A673 (cell line): ENCODE results near the gene CDC42BPA. TPM values are rescaled to one million over a fixed set of nuclear protein-coding genes. Genes with fewer than 3 reads are reported as not detected.

Experiments
- BruUV-seq: library from RNA; stranded (reverse); fragments of 400-500 nt; replicated peaks from 2 replicates; lab custom pipeline; 2021; lab: Mats Ljungman, UMichigan
- CTCF ChIA-PET: fragments of 300-600 bp; sonication (Branson Sonifier 250); formaldehyde crosslinking; loops from one replicate; lab custom pipeline; 2022; ENCODE audit warnings: antibody characterized with exemption; lab: Charles Lee
- POLR2A ChIA-PET: fragments of 300-600 bp; sonication (Branson Sonifier 250); formaldehyde crosslinking; loops from one replicate; lab custom pipeline; 2022; ENCODE audit warnings: antibody characterized with exemption; ENCODE audit not compliant: low non-redundant PET; lab: Charles Lee
- DNase-seq: peaks from one replicate; pipeline ENCODE4 v3.0.0-alpha.2; 2015; ENCODE audit warnings: low spot score
- H3K27ac ChIP-seq: fragments of 200-600 bp; sonication (generic); 2 replicates; pipeline ENCODE4 v1.5.1; 2016; ENCODE audit warnings: mixed run types, low read depth, mild to moderate bottlenecking, mixed read lengths, antibody characterized with exemption, low read length; ENCODE audit not compliant: poor library complexity, severe bottlenecking
- H3K27me3 ChIP-seq: fragments of 200-600 bp; sonication (generic); replicated peaks from 2 replicates; pipeline ENCODE4 v1.6.1; 2017; ENCODE audit warnings: mixed run types, low read depth, mild to moderate bottlenecking, mixed read lengths, antibody characterized with exemption, low read length; ENCODE audit not compliant: insufficient read depth, poor library complexity
- H3K36me3 ChIP-seq: fragments of 200-600 bp; sonication (generic); 2 replicates; pipeline ENCODE4 v1.6.1; 2016; ENCODE audit warnings: mixed run types, mild to moderate bottlenecking, mixed read lengths, antibody characterized with exemption, low read length; ENCODE audit not compliant: insufficient read depth, poor library complexity, severe bottlenecking
- H3K4me1 ChIP-seq: fragments of 200-600 bp; sonication (generic); 2 replicates; pipeline ENCODE4 v1.6.1; 2017; ENCODE audit warnings: mixed run types, mild to moderate bottlenecking, mixed read lengths, antibody characterized with exemption, low read length; ENCODE audit not compliant: insufficient read depth, poor library complexity, severe bottlenecking
- H3K4me3 ChIP-seq: fragments of 200-600 bp; sonication (generic); 2 replicates; pipeline ENCODE4 v1.5.1; 2016; ENCODE audit warnings: low read depth, mixed run types, mild to moderate bottlenecking, mixed read lengths, low read length; ENCODE audit not compliant: poor library complexity, severe bottlenecking
- H3K9me3 ChIP-seq: fragments of 200-600 bp; sonication (generic); 2 replicates; pipeline ENCODE4 v1.6.1; 2016; ENCODE audit warnings: mixed run types, low read depth, mild to moderate bottlenecking, mixed read lengths, antibody characterized with exemption, low read length; ENCODE audit not compliant: poor library complexity, severe bottlenecking
- CTCF ChIP-seq: fragments of 300-800, 200-600 bp; sonication (generic); conservative IDR thresholded peaks from 2 replicates; pipeline ENCODE4 v1.5.1; 2017; ENCODE audit warnings: low read depth, mild to moderate bottlenecking, antibody characterized with exemption, low read length, moderate library complexity, mixed read lengths
- EZH2 ChIP-seq: fragments of 200-600 bp; sonication (generic); IDR thresholded peaks from 2 replicates; pipeline ENCODE4 v1.6.1; 2017; ENCODE audit warnings: borderline replicate concordance, low read depth, mild to moderate bottlenecking, mixed read lengths, antibody characterized with exemption, low read length; ENCODE audit not compliant: poor library complexity, severe bottlenecking
- intact Hi-C: fragments of 100-400 bp; cut with micrococcal nuclease; formaldehyde crosslinking; loops from one replicate; pipeline ENCODE4 v1.10.0; 2022; ENCODE audit not compliant: unreplicated experiment
- total RNA-seq: library from RNA; stranded (reverse); gene quantifications from 2 replicates; pipeline ENCODE4 v1.2.3, GENCODE V29; 2021

The CDC42BPA gene
- total RNA-seq, 1 experiment from 2014 or later = 21.7 TPM

- Histone ChIP-seq H3K27me3 (no peaks in the 10 kb centered on the region), H3K4me1 (no peaks in the 10 kb centered on the region), H3K27ac (no peak overlapping the region), H3K9me3 (no peaks in the 10 kb centered on the region), H3K36me3 (peaks cover 4% of the 10 kb centered on the region), H3K4me3 (no peak overlapping the region)
- intact Hi-C loops = no loop called here
- ChIA-PET POLR2A (no interaction called here), CTCF (no interaction called here)
- no TSS peak for BruUV-seq
- DNase-seq = no peak
- TF ChIP-seq EZH2 = no peak
- TF ChIP-seq CTCF = no peak
These were observed 284.4 kb downstream of the CDC42BPA start for GRCh38 chr1:227033880-227034279.

- no TSS peak for BruUV-seq
- POLR2A ChIA-PET = interaction anchor here (0.6 kb wide), 1 partner anchor 15 kb away, joined by 4 read pairs; no protein-coding TSS in a partner anchor
- H3K27me3 ChIP-seq = no peaks in the 10 kb centered on the region
- H3K4me3 ChIP-seq = no peak overlapping the region
- CTCF ChIA-PET = no interaction called here
- no peaks in the 10 kb centered on the region for H3K9me3 ChIP-seq
- no peak overlapping the region for H3K27ac ChIP-seq
- H3K36me3 ChIP-seq = peaks cover 11% of the 10 kb centered on the region
- intact Hi-C loops = no loop called here
- TF ChIP-seq CTCF (no peak), EZH2 (no peak)
- DNase-seq = no peak
- no peaks in the 10 kb centered on the region for H3K4me1 ChIP-seq
These were observed 285.9 kb downstream of the CDC42BPA start for GRCh38 chr1:227032396-227032795.

- TF ChIP-seq EZH2 (no peak), CTCF (no peak)
- Histone ChIP-seq H3K36me3 (no peaks in the 10 kb centered on the region), H3K27ac (no peak overlapping the region), H3K27me3 (no peaks in the 10 kb centered on the region), H3K9me3 (no peaks in the 10 kb centered on the region), H3K4me3 (no peak overlapping the region), H3K4me1 (no peaks in the 10 kb centered on the region)
- POLR2A ChIA-PET = interaction anchor here (0.6 kb wide), 1 partner anchor 15 kb away, joined by 4 read pairs; no protein-coding TSS in a partner anchor
- no peak for DNase-seq
- intact Hi-C loops = no loop called here
- CTCF ChIA-PET = no interaction called here
- no TSS peak for BruUV-seq
These were observed 301.3 kb downstream of the CDC42BPA start for GRCh38 chr1:227016990-227017389.
